DND-41 (cell line): ENCODE data around the gene PRKACA.

Experiments used
- EZH2 ChIP-seq: IDR thresholded peaks from 3 replicates; pipeline ENCODE4 v1.6.1; 2012; ENCODE audit warnings: borderline replicate concordance, low read depth, mild to moderate bottlenecking, moderate library complexity, low read length, inconsistent platforms; ENCODE audit not compliant: severe bottlenecking
- TF ChIP-seq, protein P1 (sequence below): IDR thresholded peaks from 2 replicates; pipeline ENCODE4 v1.5.1; 2012; ENCODE audit warnings: borderline replicate concordance, low read length, moderate library complexity, mild to moderate bottlenecking; ENCODE audit not compliant: poor library complexity, severe bottlenecking; ENCODE audit errors: extremely low read depth

DNA sequence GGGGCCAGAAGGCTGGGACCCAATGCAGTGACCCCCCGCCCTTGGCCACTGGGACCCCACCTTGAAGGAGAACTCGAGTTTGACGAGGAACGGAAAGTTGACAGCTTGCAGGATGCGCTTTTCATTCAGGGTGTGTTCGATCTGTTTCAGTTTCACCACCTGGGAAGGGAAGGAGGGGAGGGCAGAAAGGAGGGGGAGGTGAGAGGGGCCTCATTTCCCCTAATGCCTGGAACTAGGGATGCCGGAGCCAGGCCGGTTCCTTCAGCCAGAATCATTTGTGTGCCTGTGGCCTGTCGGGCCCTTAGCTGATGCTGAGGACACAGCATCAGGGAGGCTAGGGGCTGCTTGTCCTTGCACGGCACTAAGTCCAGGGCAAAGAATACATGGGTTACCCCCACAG, 14.8 kb downstream of the PRKACA start:
- TF ChIP-seq, protein P1, sequence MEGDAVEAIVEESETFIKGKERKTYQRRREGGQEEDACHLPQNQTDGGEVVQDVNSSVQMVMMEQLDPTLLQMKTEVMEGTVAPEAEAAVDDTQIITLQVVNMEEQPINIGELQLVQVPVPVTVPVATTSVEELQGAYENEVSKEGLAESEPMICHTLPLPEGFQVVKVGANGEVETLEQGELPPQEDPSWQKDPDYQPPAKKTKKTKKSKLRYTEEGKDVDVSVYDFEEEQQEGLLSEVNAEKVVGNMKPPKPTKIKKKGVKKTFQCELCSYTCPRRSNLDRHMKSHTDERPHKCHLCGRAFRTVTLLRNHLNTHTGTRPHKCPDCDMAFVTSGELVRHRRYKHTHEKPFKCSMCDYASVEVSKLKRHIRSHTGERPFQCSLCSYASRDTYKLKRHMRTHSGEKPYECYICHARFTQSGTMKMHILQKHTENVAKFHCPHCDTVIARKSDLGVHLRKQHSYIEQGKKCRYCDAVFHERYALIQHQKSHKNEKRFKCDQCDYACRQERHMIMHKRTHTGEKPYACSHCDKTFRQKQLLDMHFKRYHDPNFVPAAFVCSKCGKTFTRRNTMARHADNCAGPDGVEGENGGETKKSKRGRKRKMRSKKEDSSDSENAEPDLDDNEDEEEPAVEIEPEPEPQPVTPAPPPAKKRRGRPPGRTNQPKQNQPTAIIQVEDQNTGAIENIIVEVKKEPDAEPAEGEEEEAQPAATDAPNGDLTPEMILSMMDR = no peak
- no peak for TF ChIP-seq EZH2
